CD14-positive monocyte (primary cell): Measurements from ENCODE around the gene MCRIP1. TPM values are rescaled to one million over a fixed set of nuclear protein-coding genes. Genes with fewer than 3 reads are reported as not detected.

Source experiments
- DNase-seq, 3 donors: peaks; one replicate each; pipeline ENCODE4 v3.0.0-alpha.2; 2011 to 2022
- H2AFZ ChIP-seq: 2 replicates; pipeline ENCODE4 v1.6.0; 2012; ENCODE audit warnings: mild to moderate bottlenecking, low read depth, low read length, inconsistent platforms; ENCODE audit not compliant: insufficient read depth, poor library complexity, severe bottlenecking
- H3K27ac ChIP-seq, 2 donors: 1 replicate in 1 of 2; 2 replicates in 1 of 2; pipeline ENCODE4 v1.5.1; 2012 to 2013; ENCODE audit warnings: low read length in 2 of 2, control low read depth in 1 of 2, inconsistent platforms in 1 of 2, low read depth in 1 of 2, mild to moderate bottlenecking in 1 of 2
- H3K27me3 ChIP-seq, 2 donors: one replicate each; pipeline versions ENCODE4 v1.6.0 to v1.6.1; 2011 to 2013; ENCODE audit warnings: low read length in 2 of 2; ENCODE audit not compliant: control insufficient read depth in 2 of 2, insufficient read depth in 2 of 2
- H3K36me3 ChIP-seq, 2 donors: replicated peaks in 1 of 2; 1 replicate in 1 of 2; 2 replicates in 1 of 2; pipeline versions ENCODE4 v1.5.1 to v1.6.1; 2012 to 2013; ENCODE audit warnings: low read length in 2 of 2, control low read depth in 1 of 2, inconsistent platforms in 1 of 2, mild to moderate bottlenecking in 1 of 2; ENCODE audit not compliant: insufficient read depth in 2 of 2, control insufficient read depth in 1 of 2
- H3K4me1 ChIP-seq, 2 donors: 1 replicate in 1 of 2; 2 replicates in 1 of 2; pipeline versions ENCODE4 v1.5.1 to v1.6.1; 2012 to 2013; ENCODE audit warnings: low read length in 2 of 2, control low read depth in 1 of 2, inconsistent platforms in 1 of 2, mild to moderate bottlenecking in 1 of 2, moderate library complexity in 1 of 2; ENCODE audit not compliant: insufficient read depth in 2 of 2, control insufficient read depth in 1 of 2
- H3K4me2 ChIP-seq: replicated peaks from 2 replicates; pipeline ENCODE3; 2012; ENCODE audit warnings: low read length, moderate library complexity, mild to moderate bottlenecking; ENCODE audit not compliant: poor library complexity, severe bottlenecking; ENCODE audit errors: extremely low read depth
- H3K4me3 ChIP-seq, 3 experiments: fragments of 200-600 bp in 1 of 3; sonication (generic) in 1 of 3; replicated peaks in 1 of 3; 1 replicate in 2 of 3; 2 replicates in 1 of 3; pipeline ENCODE4 v1.5.1; 2011 to 2013; ENCODE audit warnings: low read length in 3 of 3, mild to moderate bottlenecking in 3 of 3, control low read depth in 2 of 3, low read depth in 2 of 3, inconsistent platforms in 1 of 3, moderate library complexity in 1 of 3
- H3K79me2 ChIP-seq: 2 replicates; pipeline ENCODE4 v1.6.0; 2012; ENCODE audit warnings: mild to moderate bottlenecking, control low read depth, inconsistent platforms, low read length, moderate library complexity; ENCODE audit not compliant: insufficient read depth
- H3K9ac ChIP-seq: 2 replicates; pipeline ENCODE4 v1.6.0; 2017; ENCODE audit warnings: low read length, mild to moderate bottlenecking; ENCODE audit not compliant: insufficient read depth, poor library complexity, severe bottlenecking
- H3K9me3 ChIP-seq, 2 donors: replicated peaks in 1 of 2; 1 replicate in 1 of 2; 2 replicates in 1 of 2; pipeline versions ENCODE4 v1.5.1 to v1.6.1; 2012 to 2013; ENCODE audit warnings: low read length in 2 of 2, control low read depth in 1 of 2; ENCODE audit not compliant: control insufficient read depth in 1 of 2, insufficient read depth in 1 of 2
- H4K20me1 ChIP-seq: 2 replicates; pipeline ENCODE4 v1.6.0; 2012; ENCODE audit warnings: mild to moderate bottlenecking, low read length, control low read depth, moderate library complexity; ENCODE audit not compliant: insufficient read depth
- H3K27ac Mint-ChIP-seq, 7 donors: one replicate each; pipeline ENCODE4 v1.8.0; 2020; ENCODE audit warnings: mild to moderate bottlenecking in 7 of 7, mixed read lengths in 7 of 7, moderate library complexity in 6 of 7, inconsistent platforms in 2 of 7
- H3K27me3 Mint-ChIP-seq, 3 donors: one replicate each; pipeline ENCODE4 v1.8.0; 2021 to 2022; ENCODE audit warnings: low read depth in 3 of 3, mild to moderate bottlenecking in 3 of 3, mixed read lengths in 3 of 3, moderate library complexity in 3 of 3, inconsistent platforms in 1 of 3
- H3K36me3 Mint-ChIP-seq, 2 donors: one replicate each; pipeline ENCODE4 v1.8.0; 2020; ENCODE audit warnings: mixed read lengths in 2 of 2, inconsistent platforms in 1 of 2, mild to moderate bottlenecking in 1 of 2
- H3K4me1 Mint-ChIP-seq: one replicate; pipeline ENCODE4 v1.8.0; 2020; ENCODE audit warnings: mild to moderate bottlenecking, mixed read lengths
- H3K4me3 Mint-ChIP-seq, 2 donors: one replicate each; pipeline ENCODE4 v1.8.0; 2020; ENCODE audit warnings: mild to moderate bottlenecking in 2 of 2, mixed read lengths in 2 of 2, moderate library complexity in 1 of 2
- H3K9me3 Mint-ChIP-seq, 7 donors: one replicate each; pipeline ENCODE4 v1.8.0; 2020 to 2022; ENCODE audit warnings: mixed read lengths in 7 of 7, mild to moderate bottlenecking in 6 of 7, moderate library complexity in 6 of 7, inconsistent platforms in 2 of 7
- CTCF ChIP-seq: fragments of 200-600 bp; IDR thresholded peaks from one replicate; pipeline ENCODE4 v1.8.0; 2022; ENCODE audit warnings: antibody characterized with exemption, mild to moderate bottlenecking
- WGBS: methylation state at CpG from one replicate; pipeline ENCODE4 v1.1.5; 2013; ENCODE audit warnings: missing lambda C conversion rate; ENCODE audit not compliant: insufficient coverage; 5-methylcytosine and 5-hydroxymethylcytosine counted together
- intact Hi-C, 2 donors: fragments of 100-400 bp; cut with micrococcal nuclease; formaldehyde crosslinking; loops; one replicate each; pipeline versions ENCODE4 v1.15.0 to v1.15.1; 2023
- polyA plus RNA-seq, 3 donors: library from polyadenylated mRNA; depleted of rRNA in 1 of 3; unstranded in 2 of 3; stranded (reverse) in 1 of 3; fragments of 300-500 nt in 2 of 3; fragments of >200 nt in 1 of 3; fragmentation: Illumina TruSeq in 2 of 3; gene quantifications; 1 replicate in 2 of 3; 2 replicates in 1 of 3; pipeline ENCODE4 v1.2.3, GENCODE V29; 2012 to 2021

Gene MCRIP1
- polyA plus RNA-seq, 3 donors, result 48.4 to 63.0 (median 48.5) TPM

- Mint-ChIP-seq H3K36me3 (peaks cover 32 to 64% of the 10 kb centered on the region in 2 donors), H3K4me3 (no peak overlapping the region), H3K27ac (peak overlapping the region in 1 of 7 donors; percentile 22), H3K27me3 (peaks cover 0 to 4% (median 1%) of the 10 kb centered on the region in 3 donors), H3K4me1 (no peaks in the 10 kb centered on the region), H3K9me3 (no peaks in the 10 kb centered on the region)
- no peak for TF ChIP-seq CTCF
- intact Hi-C loops, result no loop called here
- no peak overlapping the region for H3K4me3 ChIP-seq
- H3K4me1 ChIP-seq, result no peaks in the 10 kb centered on the region
- H3K4me2 ChIP-seq, result no peak overlapping the region
- no peak overlapping the region for H2AFZ ChIP-seq
- no peaks in the 10 kb centered on the region for H3K9me3 ChIP-seq
- no peaks in the 10 kb centered on the region for H3K27me3 ChIP-seq
- H3K9ac ChIP-seq, result no peak overlapping the region
- H3K36me3 ChIP-seq, result peaks cover 29 to 49% of the 10 kb centered on the region in 2 donors
- DNase-seq, result no peak
- H3K27ac ChIP-seq, result no peak overlapping the region
- 89% methylated on average over 4 of the region's 5 CpGs for whole genome bisulfite sequencing
- H3K79me2 ChIP-seq, result no peaks in the 10 kb centered on the region
- H4K20me1 ChIP-seq, result peaks cover 1% of the 10 kb centered on the region
These were observed 46.0 kb upstream of the MCRIP1 start for GRCh38 chr17:81879121-81879520.

GRCh38 chr17:81878294-81878693, 45.2 kb upstream of the MCRIP1 start:
- H4K20me1 ChIP-seq, result no peaks in the 10 kb centered on the region
- DNase-seq, result no peak
- H3K36me3 ChIP-seq, result peaks cover 26 to 43% of the 10 kb centered on the region in 2 donors
- H3K79me2 ChIP-seq, result no peaks in the 10 kb centered on the region
- no peaks in the 10 kb centered on the region for H3K27me3 ChIP-seq
- Mint-ChIP-seq H3K4me1 (no peaks in the 10 kb centered on the region), H3K27me3 (peaks cover 0 to 4% (median 1%) of the 10 kb centered on the region in 3 donors), H3K36me3 (peaks cover 32 to 58% of the 10 kb centered on the region in 2 donors), H3K9me3 (no peaks in the 10 kb centered on the region), H3K4me3 (no peak overlapping the region), H3K27ac (no peak overlapping the region)
- no peaks in the 10 kb centered on the region for H3K4me1 ChIP-seq
- H3K9me3 ChIP-seq, result no peaks in the 10 kb centered on the region
- no CpG with 5 or more reads among the region's 3 CpGs for WGBS
- H2AFZ ChIP-seq, result no peak overlapping the region
- no peak overlapping the region for H3K27ac ChIP-seq
- H3K4me3 ChIP-seq, result no peak overlapping the region
- intact Hi-C loops, result no loop called here
- H3K4me2 ChIP-seq, result no peak overlapping the region
- no peak overlapping the region for H3K9ac ChIP-seq
- no peak for TF ChIP-seq CTCF
